ENCODE results near the gene MRPL46. TPM values are rescaled to one million over a fixed set of nuclear protein-coding genes. Genes with fewer than 3 reads are reported as not detected.
"Not testable (repeated sequence)": the region's sequence is repeated elsewhere in the genome, so short reads cannot be mapped to it uniquely, and the experiment has no call there.

Gene MRPL46
- total and polyA plus RNA-seq, 2 experiments from 2014 or later: 32.9 to 59.4 TPM

DNA sequence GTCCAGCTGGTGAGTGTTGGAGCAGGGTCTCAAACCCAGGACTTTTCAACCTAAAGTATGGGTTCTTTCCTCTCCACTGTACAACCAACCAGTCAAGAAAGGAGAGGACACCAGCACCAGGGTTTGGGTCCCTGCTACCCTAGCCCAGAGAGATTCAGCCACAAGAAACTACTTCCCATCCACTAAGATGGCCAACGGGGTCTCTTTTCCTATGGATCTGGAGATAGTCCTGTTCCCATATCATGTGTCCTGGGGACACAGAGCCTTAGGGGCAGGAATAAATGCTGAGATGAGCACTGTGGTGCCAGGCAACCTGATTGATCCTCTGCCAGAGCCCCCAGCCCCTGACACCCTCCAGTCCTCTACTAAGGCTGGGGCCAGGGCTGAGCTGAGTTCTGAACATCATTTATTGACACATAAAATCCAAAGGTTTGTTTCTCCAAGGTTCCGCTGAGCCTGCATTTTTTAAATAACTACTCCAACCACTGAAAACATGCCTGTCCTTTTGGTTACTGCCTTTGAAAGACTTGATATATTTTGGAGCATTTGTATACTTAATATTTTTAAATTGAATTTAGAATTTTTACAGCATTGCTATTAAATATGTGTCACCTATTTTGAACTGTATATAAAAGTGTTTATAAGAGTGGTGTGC lies 26.0 kb downstream of the MRPL46 start:
- TF ChIP-seq, protein P1, sequence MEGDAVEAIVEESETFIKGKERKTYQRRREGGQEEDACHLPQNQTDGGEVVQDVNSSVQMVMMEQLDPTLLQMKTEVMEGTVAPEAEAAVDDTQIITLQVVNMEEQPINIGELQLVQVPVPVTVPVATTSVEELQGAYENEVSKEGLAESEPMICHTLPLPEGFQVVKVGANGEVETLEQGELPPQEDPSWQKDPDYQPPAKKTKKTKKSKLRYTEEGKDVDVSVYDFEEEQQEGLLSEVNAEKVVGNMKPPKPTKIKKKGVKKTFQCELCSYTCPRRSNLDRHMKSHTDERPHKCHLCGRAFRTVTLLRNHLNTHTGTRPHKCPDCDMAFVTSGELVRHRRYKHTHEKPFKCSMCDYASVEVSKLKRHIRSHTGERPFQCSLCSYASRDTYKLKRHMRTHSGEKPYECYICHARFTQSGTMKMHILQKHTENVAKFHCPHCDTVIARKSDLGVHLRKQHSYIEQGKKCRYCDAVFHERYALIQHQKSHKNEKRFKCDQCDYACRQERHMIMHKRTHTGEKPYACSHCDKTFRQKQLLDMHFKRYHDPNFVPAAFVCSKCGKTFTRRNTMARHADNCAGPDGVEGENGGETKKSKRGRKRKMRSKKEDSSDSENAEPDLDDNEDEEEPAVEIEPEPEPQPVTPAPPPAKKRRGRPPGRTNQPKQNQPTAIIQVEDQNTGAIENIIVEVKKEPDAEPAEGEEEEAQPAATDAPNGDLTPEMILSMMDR (IDR thresholded peaks at IDR 0.05; ENCODE audit: low read depth, low read length): no peak
- Histone ChIP-seq H3K9me3 (ENCODE audit: low read depth) (no peaks in the 10 kb centered on the region), H3K27ac (no peak overlapping the region), H3K4me3 (no peak overlapping the region), H3K4me1 (ENCODE audit: low read depth) (peaks cover 8% of the 10 kb centered on the region), H3K36me3 (no peaks in the 10 kb centered on the region), H3K27me3 (peaks cover 4% of the 10 kb centered on the region)
- no peak for DNase-seq (ENCODE audit: low read depth in 1 of 2, low spot score in 1 of 2)

DNA sequence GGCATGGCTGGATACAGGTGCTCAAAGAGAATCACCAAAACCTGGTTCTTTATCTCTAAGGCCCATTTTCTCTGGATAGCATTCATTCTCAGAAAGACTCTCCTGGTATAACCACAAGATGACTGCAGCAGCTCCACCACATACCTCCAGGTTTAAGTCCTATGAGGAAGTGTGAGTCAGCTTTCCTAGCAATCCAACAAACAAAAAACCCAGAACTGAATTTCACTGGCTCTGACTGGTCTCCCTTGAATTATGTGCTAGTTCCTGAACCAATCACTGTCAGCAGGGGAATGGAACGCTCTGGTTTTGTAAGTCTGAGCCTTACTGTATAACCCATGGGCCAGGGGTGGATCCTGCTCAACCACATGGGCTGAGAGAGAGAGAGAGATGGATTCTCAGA lies 27.2 kb downstream of the MRPL46 start:
- Histone ChIP-seq H3K27ac (no peak overlapping the region), H3K36me3 (no peaks in the 10 kb centered on the region), H3K4me3 (no peak overlapping the region), H3K9me3 (ENCODE audit: low read depth) (no peaks in the 10 kb centered on the region), H3K27me3 (peaks cover 4% of the 10 kb centered on the region), H3K4me1 (ENCODE audit: low read depth) (peaks cover 8% of the 10 kb centered on the region)
- peak in 1 of 2 donors; percentile 29 for DNase-seq (ENCODE audit: low read depth in 1 of 2, low spot score in 1 of 2)
- TF ChIP-seq, protein P1 (IDR thresholded peaks at IDR 0.05; ENCODE audit: low read depth, low read length): no peak

- no peak for DNase-seq (ENCODE audit: low read depth in 1 of 2, low spot score in 1 of 2)
- TF ChIP-seq, protein P1 (IDR thresholded peaks at IDR 0.05; ENCODE audit: low read depth, low read length): no peak
- no peaks in the 10 kb centered on the region for H3K9me3 ChIP-seq (ENCODE audit: low read depth)
- peaks cover 8% of the 10 kb centered on the region for H3K4me1 ChIP-seq (ENCODE audit: low read depth)
- H3K36me3 ChIP-seq: no peaks in the 10 kb centered on the region
- no peak overlapping the region for H3K4me3 ChIP-seq
- no peak overlapping the region for H3K27ac ChIP-seq
- peaks cover 4% of the 10 kb centered on the region for H3K27me3 ChIP-seq
Measured at GRCh38 chr15:88438181-88438580, 29.0 kb downstream of the MRPL46 start.

DNA sequence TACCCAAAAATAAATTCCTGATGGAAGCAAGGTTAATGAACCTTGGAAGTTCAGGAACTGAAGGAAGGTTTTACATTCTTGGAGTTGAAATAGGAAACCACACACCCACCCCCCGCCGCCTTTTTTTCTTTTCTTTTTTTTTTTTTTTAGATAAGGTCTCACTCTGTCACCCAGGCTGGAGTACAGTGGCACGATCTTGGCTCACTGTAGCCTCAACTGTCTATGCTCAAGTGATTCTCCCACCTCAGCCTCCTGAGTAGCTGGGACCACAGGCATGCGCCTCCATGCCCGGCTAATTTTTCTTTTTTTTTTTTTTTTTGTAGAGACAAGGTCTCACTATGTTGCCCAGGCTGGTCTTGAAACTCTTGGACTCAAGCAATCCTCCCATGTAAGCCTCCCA lies 33.1 kb downstream of the MRPL46 start:
- H3K4me1 ChIP-seq (ENCODE audit: low read depth); H3K36me3 ChIP-seq; H3K4me3 ChIP-seq; H3K27ac ChIP-seq; H3K27me3 ChIP-seq; DNase-seq (ENCODE audit: low read depth in 1 of 2, low spot score in 1 of 2); H3K9me3 ChIP-seq (ENCODE audit: low read depth): not testable (repeated sequence)

DNA sequence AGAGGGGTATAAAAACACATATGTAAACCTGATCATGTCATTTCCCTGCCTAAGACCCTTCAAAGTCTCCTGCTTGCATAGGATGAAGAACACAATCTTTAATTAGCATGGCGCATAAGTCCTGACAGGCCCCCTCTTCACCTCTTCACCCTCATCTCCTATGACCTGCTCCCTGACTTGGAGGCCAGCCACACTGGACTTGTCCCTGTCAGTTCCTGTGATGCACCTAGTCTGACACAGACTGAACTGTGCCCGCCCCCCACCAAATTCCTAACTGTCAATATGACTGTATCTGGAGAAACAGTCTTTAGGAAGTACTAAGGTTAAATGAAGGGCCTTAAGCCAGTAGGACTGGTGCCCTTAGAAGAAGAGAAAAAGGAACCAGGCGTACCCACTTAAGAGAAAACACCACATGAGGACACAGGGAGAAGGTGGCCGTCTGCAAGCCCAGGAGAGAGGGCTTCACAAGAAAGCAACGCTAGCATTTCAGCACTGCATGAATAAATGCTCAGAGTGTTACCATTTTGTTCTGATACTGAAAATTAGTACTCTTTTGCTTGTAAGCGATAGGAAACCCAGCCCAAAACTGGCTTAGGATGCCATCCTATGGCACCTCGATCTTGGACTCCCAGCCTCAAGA lies 34.0 kb downstream of the MRPL46 start:
- no peak overlapping the region for H3K4me3 ChIP-seq
- no peaks in the 10 kb centered on the region for H3K36me3 ChIP-seq
- H3K9me3 ChIP-seq (ENCODE audit: low read depth): no peaks in the 10 kb centered on the region
- no peak for DNase-seq (ENCODE audit: low read depth in 1 of 2, low spot score in 1 of 2)
- H3K27me3 ChIP-seq: peaks cover 1% of the 10 kb centered on the region
- H3K27ac ChIP-seq: no peak overlapping the region
- no peaks in the 10 kb centered on the region for H3K4me1 ChIP-seq (ENCODE audit: low read depth)
- TF ChIP-seq, protein P1 (IDR thresholded peaks at IDR 0.05; ENCODE audit: low read depth, low read length): no peak

DNA sequence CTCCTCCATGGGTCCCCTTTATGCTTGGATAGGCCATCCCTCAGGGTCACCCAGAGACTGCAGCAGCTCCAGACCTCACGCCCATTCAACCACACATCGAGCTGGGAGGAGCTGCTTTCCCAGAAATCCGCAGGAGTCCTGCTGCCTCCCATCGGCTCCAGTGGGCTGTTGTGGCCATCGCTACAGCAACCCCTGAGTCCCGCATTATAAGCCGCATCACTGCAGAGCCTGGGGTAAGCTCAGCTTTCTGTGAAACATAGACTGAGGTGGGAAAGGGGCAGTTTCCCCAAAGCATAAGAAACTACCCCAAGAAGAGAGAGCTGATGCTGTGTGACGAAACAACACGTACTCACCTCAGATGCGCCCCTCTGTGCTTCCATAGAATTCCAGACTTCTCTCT lies 35.7 kb downstream of the MRPL46 start:
- no peaks in the 10 kb centered on the region for H3K9me3 ChIP-seq (ENCODE audit: low read depth)
- no peak overlapping the region for H3K27ac ChIP-seq
- TF ChIP-seq, protein P1 (IDR thresholded peaks at IDR 0.05; ENCODE audit: low read depth, low read length): no peak
- no peak for DNase-seq (ENCODE audit: low read depth in 1 of 2, low spot score in 1 of 2)
- H3K4me1 ChIP-seq (ENCODE audit: low read depth): no peaks in the 10 kb centered on the region
- H3K27me3 ChIP-seq: no peaks in the 10 kb centered on the region
- no peaks in the 10 kb centered on the region for H3K36me3 ChIP-seq
- H3K4me3 ChIP-seq: no peak overlapping the region

Data from cardiac muscle cell (in vitro differentiated cells and primary cell).